Activated T-cell treated with anti-CD3 and anti-CD28 coated beads, Interleukin-2, amount 50 U/mL, for 24 hours (primary cell): ENCODE results near the gene WASHC2C.
"Not testable (repeated sequence)": the region's sequence is repeated elsewhere in the genome, so short reads cannot be mapped to it uniquely, and the experiment has no call there.

ENCODE experiments used
- DNase-seq: peaks from one replicate; pipeline ENCODE4 v3.0.0-alpha.2; 2020
- H3K27ac Mint-ChIP-seq: 2 replicates; pipeline ENCODE4 v1.8.0; 2020; ENCODE audit warnings: mild to moderate bottlenecking, mixed read lengths
- H3K27me3 Mint-ChIP-seq: 2 replicates; pipeline ENCODE4 v1.8.0; 2020; ENCODE audit warnings: mixed read lengths
- H3K36me3 Mint-ChIP-seq: 2 replicates; pipeline ENCODE4 v1.8.0; 2020; ENCODE audit warnings: low read depth, mixed read lengths
- H3K4me1 Mint-ChIP-seq: 2 replicates; pipeline ENCODE4 v1.8.0; 2020; ENCODE audit warnings: low read depth, mixed read lengths
- H3K4me3 Mint-ChIP-seq: 2 replicates; pipeline ENCODE4 v1.8.0; 2020; ENCODE audit warnings: mild to moderate bottlenecking, moderate library complexity, mixed read lengths
- H3K9me3 Mint-ChIP-seq: 2 replicates; pipeline ENCODE4 v1.8.0; 2020; ENCODE audit warnings: mixed read lengths

The WASHC2C gene

GRCh38 chr10:45726703-45727420 lies at the start of gene WASHC2C:
Gene WASHC2C, plus strand, starts transcription at chr10:45727266. Its CDS starts 52 bp downstream, at chr10:45727318.
- Mint-ChIP-seq H3K27ac (peak within 1 kb of the TSS; percentile 94), H3K4me1 (peaks cover 13% of the 10 kb centered on the region), H3K4me3 (peak within 1 kb of the TSS; percentile 87)
- peak; percentile 99 for DNase-seq
- H3K36me3 Mint-ChIP-seq, H3K27me3 Mint-ChIP-seq, H3K9me3 Mint-ChIP-seq: not testable (repeated sequence)

- H3K4me1 Mint-ChIP-seq, H3K36me3 Mint-ChIP-seq, H3K27me3 Mint-ChIP-seq: not testable (repeated sequence)
These were observed 48.6 kb upstream of the WASHC2C start for GRCh38 chr10:45678467-45678866.

DNA sequence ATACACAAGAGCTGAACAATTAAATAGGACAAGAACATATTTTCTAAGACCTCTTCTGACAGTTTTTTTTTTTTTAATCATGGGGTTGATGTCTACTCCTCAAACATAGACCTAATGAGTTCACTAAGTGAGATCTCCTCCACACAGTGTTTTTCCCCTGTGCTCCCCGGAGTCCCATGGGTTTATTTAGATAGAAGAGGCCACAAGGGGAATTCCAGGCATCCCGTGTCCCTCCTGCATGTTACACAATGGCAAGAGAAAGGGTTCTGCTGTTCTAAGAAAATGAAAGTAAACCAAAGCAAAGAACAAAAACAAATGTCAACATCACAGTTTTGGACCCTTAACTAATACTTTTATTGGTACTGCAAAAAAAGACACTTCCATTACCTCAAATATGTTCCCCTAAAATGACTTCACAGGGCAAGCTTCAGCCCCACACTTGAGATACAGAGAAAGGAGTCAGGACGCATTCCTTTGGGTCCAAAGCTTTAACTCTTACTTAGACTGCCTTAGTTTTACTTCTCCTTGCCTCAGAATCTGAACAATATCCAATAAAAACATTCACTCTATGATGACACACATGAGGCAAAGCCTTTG lies 16.8 kb upstream of the WASHC2C start:
- not testable (repeated sequence) for H3K4me1 Mint-ChIP-seq, H3K27ac Mint-ChIP-seq, DNase-seq, H3K36me3 Mint-ChIP-seq, H3K4me3 Mint-ChIP-seq, H3K9me3 Mint-ChIP-seq, H3K27me3 Mint-ChIP-seq

More at GRCh38 chr10:45678467-45678866, 48.6 kb upstream of the WASHC2C start:
- not testable (repeated sequence) for DNase-seq, H3K27ac Mint-ChIP-seq, H3K9me3 Mint-ChIP-seq, H3K4me3 Mint-ChIP-seq

GRCh38 chr10:45711223-45711622 lies 15.8 kb upstream of the WASHC2C start:
- H3K27ac Mint-ChIP-seq, H3K4me3 Mint-ChIP-seq, H3K36me3 Mint-ChIP-seq, H3K9me3 Mint-ChIP-seq, H3K27me3 Mint-ChIP-seq, DNase-seq, H3K4me1 Mint-ChIP-seq: not testable (repeated sequence)

DNA sequence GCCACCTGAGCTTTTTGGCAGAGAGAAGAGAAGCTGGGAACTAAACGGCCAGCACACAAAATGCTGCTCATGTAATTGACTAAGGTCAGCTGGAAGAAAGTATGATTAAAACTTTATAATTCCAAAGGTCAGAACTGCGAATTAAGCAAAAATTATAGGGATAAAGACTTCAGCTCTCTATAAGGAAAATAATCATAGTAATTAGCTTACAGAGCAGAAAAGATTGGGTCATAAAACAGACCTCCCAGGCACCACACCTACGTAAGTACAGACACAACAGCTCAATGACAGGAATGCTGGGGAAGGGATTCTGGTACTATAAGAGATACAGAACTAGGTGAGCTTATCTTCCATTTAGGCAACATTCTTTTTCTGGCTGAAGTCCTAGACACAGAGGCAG lies 10.0 kb upstream of the WASHC2C start:
- H3K27ac Mint-ChIP-seq, H3K27me3 Mint-ChIP-seq, H3K4me3 Mint-ChIP-seq, H3K4me1 Mint-ChIP-seq, H3K36me3 Mint-ChIP-seq, H3K9me3 Mint-ChIP-seq, DNase-seq: not testable (repeated sequence)

DNA sequence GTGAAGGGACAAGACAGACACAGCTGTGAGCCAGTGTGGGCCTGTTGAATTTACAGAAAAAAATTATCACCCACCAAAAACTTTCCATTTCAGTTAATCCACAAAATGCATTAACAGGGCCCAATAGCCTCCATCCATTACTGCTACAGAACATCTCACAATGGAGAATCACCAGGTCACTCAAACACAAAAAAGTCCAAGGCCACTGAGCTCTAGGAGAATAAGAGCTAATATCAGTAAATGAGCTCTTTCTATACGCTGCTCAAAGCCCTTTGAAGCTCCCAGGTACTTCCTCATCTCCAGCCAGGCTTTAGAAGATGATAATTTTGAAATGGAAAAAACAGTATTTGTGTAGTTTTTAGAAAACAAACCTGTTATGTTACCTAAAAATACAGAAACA lies 9.4 kb upstream of the WASHC2C start:
- not testable (repeated sequence) for DNase-seq, H3K9me3 Mint-ChIP-seq, H3K27ac Mint-ChIP-seq, H3K4me1 Mint-ChIP-seq, H3K36me3 Mint-ChIP-seq, H3K27me3 Mint-ChIP-seq, H3K4me3 Mint-ChIP-seq

DNA sequence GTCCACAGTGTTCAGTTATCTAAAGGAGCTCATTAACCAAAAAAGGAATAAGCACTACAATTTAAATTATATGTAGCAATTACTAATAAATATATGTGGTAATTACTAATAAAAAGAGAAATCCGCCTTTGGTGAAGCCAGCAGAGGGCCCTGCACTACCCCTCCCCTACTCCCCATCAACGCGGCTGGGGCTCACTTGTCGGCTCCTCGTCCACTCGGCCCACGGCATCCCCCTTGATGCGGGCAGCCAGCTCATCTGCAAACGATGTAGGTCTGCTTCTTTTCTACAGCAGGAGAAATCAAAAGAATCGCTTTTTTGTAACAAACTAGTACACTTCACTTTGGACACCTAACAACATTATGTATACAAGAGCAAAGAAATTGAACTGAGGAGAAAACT lies 5.6 kb upstream of the WASHC2C start:
- not testable (repeated sequence) for H3K27ac Mint-ChIP-seq, H3K27me3 Mint-ChIP-seq, H3K4me3 Mint-ChIP-seq, H3K9me3 Mint-ChIP-seq, H3K36me3 Mint-ChIP-seq, H3K4me1 Mint-ChIP-seq, DNase-seq

DNA sequence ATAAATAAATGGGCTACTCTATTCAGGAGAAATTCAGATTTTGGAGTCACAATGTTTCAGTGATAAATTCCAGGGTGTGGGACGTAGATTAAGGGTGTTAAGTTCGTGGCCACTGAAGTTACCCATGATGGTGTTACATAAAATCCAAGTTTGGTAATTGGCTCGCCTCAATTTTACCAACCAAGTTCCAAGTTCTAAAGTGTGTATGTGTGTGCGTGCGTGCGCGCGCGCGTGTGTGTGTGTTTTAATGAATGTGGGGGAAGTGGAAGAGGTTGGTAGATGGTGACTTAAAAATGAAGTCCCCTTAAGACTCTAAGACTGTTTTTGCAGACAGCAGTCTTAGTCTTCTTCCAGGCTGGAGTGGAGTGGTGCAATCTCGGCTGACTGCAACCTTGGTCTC lies 3.2 kb upstream of the WASHC2C start:
- H3K36me3 Mint-ChIP-seq, H3K27ac Mint-ChIP-seq, H3K4me3 Mint-ChIP-seq, H3K9me3 Mint-ChIP-seq, DNase-seq, H3K4me1 Mint-ChIP-seq, H3K27me3 Mint-ChIP-seq: not testable (repeated sequence)

- H3K27me3 Mint-ChIP-seq, H3K36me3 Mint-ChIP-seq, H3K9me3 Mint-ChIP-seq: not testable (repeated sequence)
- peak; percentile 41 for DNase-seq
- Mint-ChIP-seq H3K4me1 (peaks cover 13% of the 10 kb centered on the region), H3K4me3 (peak overlapping the region; percentile 87), H3K27ac (peak overlapping the region; percentile 94)
These were observed 427 bp downstream of the WASHC2C start for GRCh38 chr10:45727421-45727965.

DNA sequence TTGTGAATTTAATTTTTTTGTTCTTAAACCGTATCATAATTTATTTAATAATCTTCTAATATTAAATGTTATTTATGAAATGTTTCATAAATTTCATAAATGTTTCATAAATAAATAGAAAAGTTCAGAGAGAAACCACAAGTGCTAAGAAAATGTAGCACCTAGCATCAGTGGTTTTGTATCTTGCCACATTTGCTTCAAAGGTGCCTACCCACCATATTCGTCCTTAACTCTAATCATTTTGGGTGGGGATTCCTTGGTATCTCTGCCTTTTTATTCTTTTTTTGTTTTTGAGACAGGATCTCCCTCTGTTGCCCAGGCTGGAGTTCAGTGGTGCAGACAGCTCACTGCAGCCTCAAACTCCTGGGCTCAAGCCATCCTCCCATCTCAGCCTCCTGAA lies 7.4 kb downstream of the WASHC2C start:
- not testable (repeated sequence) for H3K4me3 Mint-ChIP-seq, DNase-seq, H3K27ac Mint-ChIP-seq, H3K27me3 Mint-ChIP-seq, H3K9me3 Mint-ChIP-seq, H3K4me1 Mint-ChIP-seq
- peaks cover 16% of the 10 kb centered on the region for H3K36me3 Mint-ChIP-seq

DNA sequence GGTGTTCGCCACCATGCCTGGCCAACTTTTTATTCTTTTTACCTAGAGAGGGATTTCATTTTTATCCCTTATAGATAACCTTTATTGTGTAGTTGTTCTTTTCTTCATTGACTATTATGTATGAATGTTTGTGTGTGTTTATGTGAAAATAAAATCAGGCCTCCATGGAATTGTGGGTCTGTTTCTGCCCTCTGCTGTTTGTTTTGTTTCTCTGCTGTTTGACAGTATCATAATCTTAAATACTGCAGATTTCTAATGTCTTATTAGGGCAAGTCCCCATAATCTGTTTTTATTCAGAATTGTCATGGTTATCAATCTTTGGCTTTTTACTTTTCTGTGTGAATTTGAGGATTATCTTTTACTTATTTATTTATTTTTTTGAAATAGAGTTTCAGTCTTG lies 7.8 kb downstream of the WASHC2C start:
- not testable (repeated sequence) for H3K27me3 Mint-ChIP-seq, DNase-seq, H3K9me3 Mint-ChIP-seq, H3K4me1 Mint-ChIP-seq, H3K4me3 Mint-ChIP-seq, H3K27ac Mint-ChIP-seq
- H3K36me3 Mint-ChIP-seq, result peaks cover 16% of the 10 kb centered on the region

DNA sequence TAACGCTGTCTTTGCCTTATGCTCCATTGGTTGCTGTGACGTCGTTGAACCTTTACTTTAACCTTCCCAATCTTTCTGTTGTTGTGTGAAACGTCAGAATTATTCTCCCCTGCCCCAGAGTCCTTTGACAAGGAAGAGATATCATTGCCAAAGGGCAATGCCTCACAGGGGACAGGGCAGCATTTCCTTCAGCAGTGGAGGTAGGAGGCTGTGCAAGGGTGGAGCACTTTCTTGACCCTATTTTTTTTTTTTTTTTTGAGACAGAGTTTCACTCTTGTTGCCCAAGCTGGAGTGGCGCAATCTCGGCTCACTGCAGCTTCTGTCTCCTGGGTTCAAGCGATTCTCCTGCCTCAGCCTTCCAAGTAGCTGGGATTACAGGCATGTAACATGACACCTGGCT lies 14.5 kb downstream of the WASHC2C start:
- not testable (repeated sequence) for H3K4me3 Mint-ChIP-seq, H3K27ac Mint-ChIP-seq, H3K4me1 Mint-ChIP-seq, DNase-seq, H3K27me3 Mint-ChIP-seq, H3K9me3 Mint-ChIP-seq
- H3K36me3 Mint-ChIP-seq, result peaks cover 20% of the 10 kb centered on the region

DNA sequence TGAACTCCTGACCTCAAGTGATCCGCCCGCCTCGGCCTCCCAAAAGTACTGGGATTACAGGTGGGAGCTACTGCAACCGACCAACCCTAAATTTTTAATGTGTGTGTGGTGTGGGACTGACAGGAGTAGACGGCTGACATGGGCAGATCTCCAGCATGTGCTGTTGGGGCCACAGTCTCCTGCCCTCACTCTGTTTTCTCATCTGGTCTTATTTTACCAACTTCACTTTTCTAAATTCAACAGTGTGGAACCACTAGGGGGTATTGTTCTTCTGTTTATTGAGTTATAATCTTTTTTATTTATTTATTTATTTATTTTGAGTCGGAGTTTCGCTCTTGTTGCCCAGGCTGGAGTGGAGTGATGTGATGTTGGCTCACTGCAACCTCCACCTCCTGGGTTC lies 14.9 kb downstream of the WASHC2C start:
- not testable (repeated sequence) for H3K4me3 Mint-ChIP-seq, DNase-seq, H3K4me1 Mint-ChIP-seq, H3K27me3 Mint-ChIP-seq, H3K27ac Mint-ChIP-seq, H3K9me3 Mint-ChIP-seq
- H3K36me3 Mint-ChIP-seq, result peaks cover 20% of the 10 kb centered on the region

DNA sequence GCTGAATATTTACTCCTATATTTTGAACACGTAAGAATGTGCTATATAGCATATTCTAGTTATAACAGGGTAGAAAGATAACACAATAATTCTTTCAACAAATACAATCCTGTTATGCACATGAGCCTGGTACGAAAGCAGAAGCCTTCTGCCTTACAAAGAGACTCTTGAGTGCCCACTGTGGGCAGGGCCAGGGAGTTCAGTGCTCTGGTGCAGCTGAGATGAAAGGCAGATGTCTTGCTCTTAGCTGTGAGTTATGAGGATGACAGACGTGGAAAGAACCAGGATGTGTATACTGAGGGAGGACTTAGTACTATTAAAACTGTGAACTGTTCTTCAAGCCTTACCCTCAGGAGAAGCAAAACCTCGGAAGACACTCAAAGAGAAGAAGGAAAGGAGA lies 24.1 kb downstream of the WASHC2C start:
- not testable (repeated sequence) for H3K4me1 Mint-ChIP-seq

GRCh38 chr10:45752210-45752609 lies 25.1 kb downstream of the WASHC2C start:
- not testable (repeated sequence) for H3K4me1 Mint-ChIP-seq, DNase-seq, H3K27me3 Mint-ChIP-seq, H3K9me3 Mint-ChIP-seq, H3K27ac Mint-ChIP-seq, H3K4me3 Mint-ChIP-seq
- peaks cover 27% of the 10 kb centered on the region for H3K36me3 Mint-ChIP-seq

More for the DNA sequence above, 24.1 kb downstream of the WASHC2C start:
- H3K36me3 Mint-ChIP-seq, result peaks cover 28% of the 10 kb centered on the region
- not testable (repeated sequence) for H3K27me3 Mint-ChIP-seq, H3K4me3 Mint-ChIP-seq, DNase-seq, H3K27ac Mint-ChIP-seq, H3K9me3 Mint-ChIP-seq
